Measurements from ENCODE around the gene ATCAY.

DNA sequence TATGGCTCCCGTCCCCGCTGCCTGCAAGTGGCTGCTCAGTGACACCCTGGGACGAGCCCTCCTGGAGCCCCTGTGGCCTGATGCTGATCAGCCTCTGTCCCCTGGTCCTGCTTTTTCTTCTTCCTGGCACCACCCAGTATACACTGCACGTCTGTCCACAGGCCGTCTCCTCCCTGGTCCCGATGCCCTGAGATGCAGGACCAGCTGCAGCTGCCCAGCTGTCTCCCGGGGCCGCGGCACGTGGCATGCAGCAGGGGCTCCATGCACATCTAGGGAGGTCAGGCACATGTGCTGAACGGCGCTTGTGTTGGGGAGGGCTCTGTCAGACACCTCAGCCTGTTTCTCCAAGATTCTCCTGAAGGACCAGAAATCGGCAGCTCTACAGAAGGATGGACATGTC lies 41.8 kb upstream of the ATCAY start:
- TF ChIP-seq, protein P1, sequence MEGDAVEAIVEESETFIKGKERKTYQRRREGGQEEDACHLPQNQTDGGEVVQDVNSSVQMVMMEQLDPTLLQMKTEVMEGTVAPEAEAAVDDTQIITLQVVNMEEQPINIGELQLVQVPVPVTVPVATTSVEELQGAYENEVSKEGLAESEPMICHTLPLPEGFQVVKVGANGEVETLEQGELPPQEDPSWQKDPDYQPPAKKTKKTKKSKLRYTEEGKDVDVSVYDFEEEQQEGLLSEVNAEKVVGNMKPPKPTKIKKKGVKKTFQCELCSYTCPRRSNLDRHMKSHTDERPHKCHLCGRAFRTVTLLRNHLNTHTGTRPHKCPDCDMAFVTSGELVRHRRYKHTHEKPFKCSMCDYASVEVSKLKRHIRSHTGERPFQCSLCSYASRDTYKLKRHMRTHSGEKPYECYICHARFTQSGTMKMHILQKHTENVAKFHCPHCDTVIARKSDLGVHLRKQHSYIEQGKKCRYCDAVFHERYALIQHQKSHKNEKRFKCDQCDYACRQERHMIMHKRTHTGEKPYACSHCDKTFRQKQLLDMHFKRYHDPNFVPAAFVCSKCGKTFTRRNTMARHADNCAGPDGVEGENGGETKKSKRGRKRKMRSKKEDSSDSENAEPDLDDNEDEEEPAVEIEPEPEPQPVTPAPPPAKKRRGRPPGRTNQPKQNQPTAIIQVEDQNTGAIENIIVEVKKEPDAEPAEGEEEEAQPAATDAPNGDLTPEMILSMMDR (IDR thresholded peaks at IDR 0.05) = no peak
- no peak for TF ChIP-seq POLR2A (IDR thresholded peaks at IDR 0.05)
